ENCODE measurements around the gene ARID1A. TPM values are rescaled to one million over a fixed set of nuclear protein-coding genes. Genes with fewer than 3 reads are reported as not detected.

ARID1A gene
- total and polyA plus RNA-seq, 2 donors (not counting 3 experiments of a cell fraction or from before 2014, with no cell fraction given): 36.9 to 77.2 TPM

DNA sequence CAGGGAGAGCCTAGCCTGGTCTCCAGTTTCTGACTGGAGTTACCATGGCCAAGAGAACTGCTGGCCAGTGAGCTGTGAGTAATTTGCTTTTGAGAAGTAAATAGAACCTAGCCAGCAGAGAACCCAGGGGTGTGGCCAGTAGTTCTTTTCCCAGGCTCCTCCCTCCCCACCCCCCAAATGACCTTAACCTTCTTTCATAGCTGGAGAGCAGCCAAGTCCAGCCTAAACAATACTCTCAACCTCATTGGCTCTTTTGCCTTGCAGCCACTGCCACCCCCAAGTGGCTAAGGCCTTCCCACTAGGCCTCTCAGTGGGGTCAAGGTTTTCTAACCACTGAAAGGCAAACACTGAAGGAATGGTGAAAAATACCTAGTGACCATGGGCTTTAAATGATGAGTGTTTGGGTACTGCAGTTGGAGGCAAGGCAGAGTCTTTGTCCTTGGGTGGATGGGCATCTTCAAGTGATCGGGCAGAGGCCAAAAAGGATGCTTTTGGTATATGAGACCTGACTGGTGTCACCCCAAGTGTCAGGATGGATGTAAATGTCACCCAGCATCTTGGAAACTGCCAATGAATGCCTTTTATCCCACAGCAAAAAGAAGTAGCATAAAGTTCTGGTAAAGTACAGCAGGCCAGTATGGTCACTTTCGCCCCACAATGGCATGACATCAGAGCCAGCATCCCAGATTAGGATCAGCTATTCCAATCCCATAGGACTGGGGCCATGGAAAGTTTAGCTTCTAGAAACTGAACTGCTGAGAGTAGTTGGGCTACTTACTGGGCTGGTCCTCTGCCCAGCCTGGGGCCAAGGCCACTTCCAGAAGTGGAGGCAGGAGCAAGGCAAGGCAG is 88.4 kb downstream of the ARID1A start:
- FAIRE-seq: peak; percentile 67
- no peaks in the 10 kb centered on the region for H4K20me1 ChIP-seq (replicated peaks; ENCODE audit: control insufficient read depth, extremely low read depth, insufficient read depth, low read length)
- no peak overlapping the region for H3K4me2 ChIP-seq (ENCODE audit: insufficient read depth, low read length)
- H3K79me2 ChIP-seq (ENCODE audit: control insufficient read depth, insufficient read depth, low read length): peaks cover 4% of the 10 kb centered on the region
- H3K9ac ChIP-seq (replicated peaks; ENCODE audit: extremely low read depth, insufficient read depth, low read length): no peak overlapping the region
- TF ChIP-seq JUN (IDR thresholded peaks at IDR 0.05; ENCODE audit: borderline replicate concordance, insufficient read depth, insufficient read length, low read depth): no peak
- TF ChIP-seq GATA2 (IDR thresholded peaks at IDR 0.05; ENCODE audit: insufficient read depth, insufficient read length, low read depth, low read length): no peak
- no peak for TF ChIP-seq FOS (IDR thresholded peaks at IDR 0.05; ENCODE audit: borderline replicate concordance, insufficient read depth, low read length)
- TF ChIP-seq POLR2AphosphoS5 (IDR thresholded peaks at IDR 0.05; ENCODE audit: insufficient read depth, low read depth, low read length): no peak
- TF ChIP-seq MYC (IDR thresholded peaks at IDR 0.05; ENCODE audit: low read depth, low read length): no peak
- no peak for TF ChIP-seq CTCF (IDR thresholded peaks at IDR 0.05; ENCODE audit: extremely low read depth in 1 of 2, insufficient read depth in 1 of 2, low read depth in 1 of 2, low read length in 2 of 2)
- TF ChIP-seq, protein P1, sequence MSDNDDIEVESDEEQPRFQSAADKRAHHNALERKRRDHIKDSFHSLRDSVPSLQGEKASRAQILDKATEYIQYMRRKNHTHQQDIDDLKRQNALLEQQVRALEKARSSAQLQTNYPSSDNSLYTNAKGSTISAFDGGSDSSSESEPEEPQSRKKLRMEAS (IDR thresholded peaks at IDR 0.05; ENCODE audit: insufficient read depth, insufficient read length): no peak
- no peak for TF ChIP-seq EZH2 (IDR thresholded peaks at IDR 0.05; ENCODE audit: borderline replicate concordance, low read depth, low read length, severe bottlenecking)
- TF ChIP-seq POLR2A (IDR thresholded peaks at IDR 0.05; ENCODE audit: low read depth, low read length): no peak
- no TSS peak for BruUV-seq (replicated peaks)
- H3K9me3 ChIP-seq (replicated peaks; ENCODE audit: control insufficient read depth, insufficient read depth, low read length): no peaks in the 10 kb centered on the region
- POLR2A ChIA-PET: no interaction called here
- H3K4me1 ChIP-seq (ENCODE audit: control insufficient read depth, extremely low read depth, insufficient read depth, low read length): peaks cover 48% of the 10 kb centered on the region
- H2AFZ ChIP-seq (ENCODE audit: low read depth, low read length): no peak overlapping the region
- H3K4me3 ChIP-seq (replicated peaks in 1 of 3; ENCODE audit: insufficient read depth in 1 of 3, low read depth in 1 of 3, low read length in 3 of 3): no peak overlapping the region
- no peak overlapping the region for H3K27ac ChIP-seq (ENCODE audit: insufficient read depth, low read depth, low read length)
- dilution Hi-C loops (cut with MboI; ENCODE audit: extremely low pct_ligation_motif_present, low sequenced_read_pairs) (no loop called here), intact Hi-C loops (cut with micrococcal nuclease) (no loop called here)
- CTCF ChIA-PET: interaction anchor here (1.3 to 9.4 kb wide), 5 partner anchors 13 to 180 kb away, joined by 3 to 428 read pairs (median 5); no protein-coding TSS in a partner anchor
- peaks cover 8 to 16% of the 10 kb centered on the region in 2 experiments for H3K36me3 ChIP-seq (ENCODE audit: control insufficient read depth in 2 of 2, extremely low read depth in 1 of 2, insufficient read depth in 2 of 2, low read length in 2 of 2)
- DNase-seq (ENCODE audit: low read depth, low spot score): peak; percentile 60
- H3K27me3 ChIP-seq (ENCODE audit: control insufficient read depth in 2 of 2, insufficient read depth in 2 of 2, low read length in 2 of 2): no peaks in the 10 kb centered on the region
- no peaks in the 10 kb centered on the region for H3K9me1 ChIP-seq (replicated peaks; ENCODE audit: control insufficient read depth, extremely low read depth, insufficient read depth, low read length)
